GM23338 (cell line): ENCODE data around the gene KRT79. TPM values are rescaled to one million over a fixed set of nuclear protein-coding genes. Genes with fewer than 3 reads are reported as not detected.

Experiments
- ATAC-seq: fragments of 200-7000 bp; cut with Tn5 transposase; 3 replicates; pipeline ENCODE4 v1.9.1; 2020
- DNase-seq: peaks from one replicate; pipeline ENCODE4 v3.0.0-alpha.2; 2015; ENCODE audit warnings: low spot score
- H2AFZ ChIP-seq: fragments of 200-600 bp; sonication (generic); 2 replicates; pipeline ENCODE4 v1.8.0; 2016; ENCODE audit warnings: antibody characterized with exemption, mild to moderate bottlenecking, moderate library complexity
- H3F3A ChIP-seq: fragments of 200-600 bp; sonication (generic); replicated peaks from 2 replicates; pipeline ENCODE4 v1.8.0; 2017; ENCODE audit warnings: antibody characterized with exemption, mixed run types, low read depth
- H3K27ac ChIP-seq: fragments of 200-600 bp; sonication (generic); 2 replicates; pipeline ENCODE4 v1.6.1; 2016; ENCODE audit warnings: low read depth
- H3K27me3 ChIP-seq: fragments of 200-600 bp; sonication (generic); 2 replicates; pipeline ENCODE4 v1.8.0; 2016; ENCODE audit warnings: mild to moderate bottlenecking, mixed run types, moderate library complexity; ENCODE audit not compliant: insufficient read depth
- H3K36me3 ChIP-seq: fragments of 200-600 bp; sonication (generic); 2 replicates; pipeline ENCODE4 v1.8.0; 2016; ENCODE audit warnings: mild to moderate bottlenecking; ENCODE audit not compliant: insufficient read depth
- H3K4me1 ChIP-seq: fragments of 200-600 bp; sonication (generic); 2 replicates; pipeline ENCODE4 v1.8.0; 2016; ENCODE audit warnings: mild to moderate bottlenecking, moderate library complexity; ENCODE audit not compliant: insufficient read depth
- H3K4me2 ChIP-seq: fragments of 200-600 bp; sonication (generic); 2 replicates; pipeline ENCODE4 v1.7.1; 2017; ENCODE audit warnings: mixed run types
- H3K4me3 ChIP-seq: fragments of 200-600 bp; sonication (generic); 2 replicates; pipeline ENCODE4 v1.6.1; 2016; ENCODE audit warnings: mixed run types
- H3K79me2 ChIP-seq: fragments of 200-600 bp; sonication (generic); replicated peaks from 2 replicates; pipeline ENCODE4 v1.8.0; 2017; ENCODE audit warnings: mild to moderate bottlenecking; ENCODE audit not compliant: insufficient read depth
- H3K9me2 ChIP-seq: fragments of 200-600 bp; sonication (generic); 2 replicates; pipeline ENCODE4 v1.8.0; 2017; ENCODE audit not compliant: insufficient read depth
- H4K20me1 ChIP-seq: fragments of 200-600 bp; sonication (generic); replicated peaks from 2 replicates; pipeline ENCODE4 v1.8.0; 2017; ENCODE audit warnings: mild to moderate bottlenecking; ENCODE audit not compliant: insufficient read depth
- H3K27ac Mint-ChIP-seq: 2 replicates; pipeline ENCODE4 v1.8.0; 2020; ENCODE audit warnings: inconsistent platforms, mild to moderate bottlenecking, moderate library complexity, mixed read lengths
- H3K27me3 Mint-ChIP-seq: 3 replicates; pipeline ENCODE4 v1.8.0; 2022; ENCODE audit warnings: low read depth, mild to moderate bottlenecking, moderate library complexity, mixed read lengths, inconsistent platforms; ENCODE audit not compliant: insufficient read depth, poor library complexity
- H3K36me3 Mint-ChIP-seq: 3 replicates; pipeline ENCODE4 v1.8.0; 2021; ENCODE audit warnings: low read depth, mild to moderate bottlenecking, inconsistent platforms, moderate library complexity, mixed read lengths
- H3K4me1 Mint-ChIP-seq: 3 replicates; pipeline ENCODE4 v1.8.0; 2020; ENCODE audit warnings: mild to moderate bottlenecking, inconsistent platforms, mixed read lengths
- H3K4me3 Mint-ChIP-seq: 3 replicates; pipeline ENCODE4 v1.8.0; 2021; ENCODE audit warnings: moderate library complexity, mild to moderate bottlenecking, inconsistent platforms, mixed read lengths
- H3K9me3 Mint-ChIP-seq: 3 replicates; pipeline ENCODE4 v1.8.0; 2020; ENCODE audit warnings: moderate library complexity, mild to moderate bottlenecking, inconsistent platforms, mixed read lengths
- CREB1 ChIP-seq: fragments of 250-450 bp; sonication (Bioruptor Pico); IDR thresholded peaks from 2 replicates; pipeline ENCODE4 v1.5.0; 2020; ENCODE audit warnings: low read depth, mild to moderate bottlenecking, moderate library complexity
- NANOG ChIP-seq: IDR thresholded peaks from 2 replicates; pipeline ENCODE4 v1.6.1; 2016; ENCODE audit warnings: antibody characterized with exemption, borderline replicate concordance
- POLR2AphosphoS5 ChIP-seq: IDR thresholded peaks from 2 replicates; pipeline ENCODE4 v1.6.1; 2016; ENCODE audit warnings: antibody characterized with exemption, low read depth
- STAT1 ChIP-seq: IDR thresholded peaks from one replicate; pipeline ENCODE4 v1.6.1; 2016; ENCODE audit warnings: antibody characterized with exemption; ENCODE audit not compliant: unreplicated experiment
- ZNF114 ChIP-seq: fragments of 250-450 bp; sonication (Bioruptor Pico); IDR thresholded peaks from 2 replicates; pipeline ENCODE4 v1.5.0; 2020; ENCODE audit warnings: mild to moderate bottlenecking, moderate library complexity
- polyA plus RNA-seq: library from polyadenylated mRNA; unstranded; fragments of >200 nt; fragmentation: Nextera tagmentation; extraction: Ambion mirVana; gene quantifications from 2 replicates; pipeline ENCODE4 v1.2.1, GENCODE V29; 2016
- total RNA-seq: library from RNA; depleted of rRNA; stranded (reverse); fragments of >200 nt; shearing (Covaris generic); gene quantifications from 2 replicates; pipeline ENCODE4 v1.2.3, GENCODE V29; 2014
- TF ChIP-seq, protein P1 (sequence below): fragments of 250-450 bp; sonication (Bioruptor Pico); IDR thresholded peaks from 2 replicates; pipeline ENCODE4 v1.5.0; 2020; ENCODE audit warnings: mild to moderate bottlenecking, moderate library complexity
- TF ChIP-seq, protein P2 (sequence below): IDR thresholded peaks from one replicate; pipeline ENCODE4 v1.6.1; 2018; ENCODE audit warnings: antibody characterized with exemption; ENCODE audit not compliant: unreplicated experiment
- TF ChIP-seq, protein P3 (sequence below): IDR thresholded peaks from 2 replicates; pipeline ENCODE4 v1.6.1; 2016; ENCODE audit warnings: antibody characterized with exemption
- TF ChIP-seq, protein P4 (sequence below), 2 experiments: fragments of 200-600 bp in 1 of 2; sonication (generic) in 1 of 2; conservative IDR thresholded peaks; 2 replicates each; pipeline versions ENCODE4 v1.5.1 to v1.6.1; 2016 to 2017; ENCODE audit warnings: antibody characterized with exemption in 2 of 2, low read depth in 2 of 2, mild to moderate bottlenecking in 2 of 2, moderate library complexity in 1 of 2

KRT79 gene
- total and polyA plus RNA-seq, 2 experiments from 2014 or later, result 0.21 TPM; not detected in 1

DNA sequence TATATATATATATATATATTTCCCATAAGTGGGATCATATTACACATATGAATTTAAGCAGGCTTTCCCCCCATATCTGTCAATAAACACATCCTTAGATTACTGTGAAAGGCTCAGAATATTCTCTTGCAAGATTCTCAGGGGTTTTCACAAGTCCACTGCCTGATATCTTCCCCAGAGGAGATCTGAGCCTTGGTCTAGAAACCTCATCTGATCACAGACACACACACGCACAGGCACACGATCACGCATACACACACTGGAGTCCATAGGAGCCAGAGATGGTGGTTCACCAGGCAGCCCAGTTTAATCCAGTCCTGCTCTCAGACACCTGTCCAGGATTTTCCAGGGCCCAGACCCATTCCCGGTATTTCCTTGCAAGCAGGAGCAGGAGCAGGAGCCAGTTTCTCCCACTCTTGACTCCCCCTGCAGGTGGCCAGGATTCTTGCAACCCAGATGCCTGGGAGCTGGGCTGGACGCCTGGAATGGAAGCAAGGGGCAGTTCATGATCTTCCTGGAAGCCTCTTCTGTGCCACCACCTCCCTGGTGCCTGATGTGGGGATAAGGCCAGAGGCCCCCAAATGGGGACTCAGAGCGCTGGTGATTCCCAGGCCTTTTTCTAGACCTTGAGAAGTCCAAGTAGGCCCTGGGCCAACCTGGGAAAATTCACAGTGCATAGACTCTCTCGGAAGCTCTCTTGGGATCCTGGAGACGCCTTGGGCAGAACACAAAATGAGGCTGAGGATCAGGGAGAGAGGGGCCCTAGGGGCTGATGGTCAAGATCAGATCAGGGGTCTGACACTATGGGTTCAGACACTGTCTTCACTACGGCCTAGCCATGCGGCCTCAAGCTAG is 31.2 kb upstream of the KRT79 start:
- ATAC-seq, result peak; percentile 87
- Mint-ChIP-seq H3K27ac (no peak overlapping the region), H3K36me3 (no peaks in the 10 kb centered on the region), H3K4me3 (no peak overlapping the region), H3K9me3 (no peaks in the 10 kb centered on the region), H3K27me3 (peaks cover 7% of the 10 kb centered on the region), H3K4me1 (peaks cover 6% of the 10 kb centered on the region; the same call in 2 of the 3 replicates)
- no peaks in the 10 kb centered on the region for H3K79me2 ChIP-seq
- TF ChIP-seq NANOG (no peak), POLR2AphosphoS5 (no peak), STAT1 (no peak), ZNF114 (CRISPR knock-in tag) (no peak), CREB1 (no peak)
- TF ChIP-seq, protein P1, sequence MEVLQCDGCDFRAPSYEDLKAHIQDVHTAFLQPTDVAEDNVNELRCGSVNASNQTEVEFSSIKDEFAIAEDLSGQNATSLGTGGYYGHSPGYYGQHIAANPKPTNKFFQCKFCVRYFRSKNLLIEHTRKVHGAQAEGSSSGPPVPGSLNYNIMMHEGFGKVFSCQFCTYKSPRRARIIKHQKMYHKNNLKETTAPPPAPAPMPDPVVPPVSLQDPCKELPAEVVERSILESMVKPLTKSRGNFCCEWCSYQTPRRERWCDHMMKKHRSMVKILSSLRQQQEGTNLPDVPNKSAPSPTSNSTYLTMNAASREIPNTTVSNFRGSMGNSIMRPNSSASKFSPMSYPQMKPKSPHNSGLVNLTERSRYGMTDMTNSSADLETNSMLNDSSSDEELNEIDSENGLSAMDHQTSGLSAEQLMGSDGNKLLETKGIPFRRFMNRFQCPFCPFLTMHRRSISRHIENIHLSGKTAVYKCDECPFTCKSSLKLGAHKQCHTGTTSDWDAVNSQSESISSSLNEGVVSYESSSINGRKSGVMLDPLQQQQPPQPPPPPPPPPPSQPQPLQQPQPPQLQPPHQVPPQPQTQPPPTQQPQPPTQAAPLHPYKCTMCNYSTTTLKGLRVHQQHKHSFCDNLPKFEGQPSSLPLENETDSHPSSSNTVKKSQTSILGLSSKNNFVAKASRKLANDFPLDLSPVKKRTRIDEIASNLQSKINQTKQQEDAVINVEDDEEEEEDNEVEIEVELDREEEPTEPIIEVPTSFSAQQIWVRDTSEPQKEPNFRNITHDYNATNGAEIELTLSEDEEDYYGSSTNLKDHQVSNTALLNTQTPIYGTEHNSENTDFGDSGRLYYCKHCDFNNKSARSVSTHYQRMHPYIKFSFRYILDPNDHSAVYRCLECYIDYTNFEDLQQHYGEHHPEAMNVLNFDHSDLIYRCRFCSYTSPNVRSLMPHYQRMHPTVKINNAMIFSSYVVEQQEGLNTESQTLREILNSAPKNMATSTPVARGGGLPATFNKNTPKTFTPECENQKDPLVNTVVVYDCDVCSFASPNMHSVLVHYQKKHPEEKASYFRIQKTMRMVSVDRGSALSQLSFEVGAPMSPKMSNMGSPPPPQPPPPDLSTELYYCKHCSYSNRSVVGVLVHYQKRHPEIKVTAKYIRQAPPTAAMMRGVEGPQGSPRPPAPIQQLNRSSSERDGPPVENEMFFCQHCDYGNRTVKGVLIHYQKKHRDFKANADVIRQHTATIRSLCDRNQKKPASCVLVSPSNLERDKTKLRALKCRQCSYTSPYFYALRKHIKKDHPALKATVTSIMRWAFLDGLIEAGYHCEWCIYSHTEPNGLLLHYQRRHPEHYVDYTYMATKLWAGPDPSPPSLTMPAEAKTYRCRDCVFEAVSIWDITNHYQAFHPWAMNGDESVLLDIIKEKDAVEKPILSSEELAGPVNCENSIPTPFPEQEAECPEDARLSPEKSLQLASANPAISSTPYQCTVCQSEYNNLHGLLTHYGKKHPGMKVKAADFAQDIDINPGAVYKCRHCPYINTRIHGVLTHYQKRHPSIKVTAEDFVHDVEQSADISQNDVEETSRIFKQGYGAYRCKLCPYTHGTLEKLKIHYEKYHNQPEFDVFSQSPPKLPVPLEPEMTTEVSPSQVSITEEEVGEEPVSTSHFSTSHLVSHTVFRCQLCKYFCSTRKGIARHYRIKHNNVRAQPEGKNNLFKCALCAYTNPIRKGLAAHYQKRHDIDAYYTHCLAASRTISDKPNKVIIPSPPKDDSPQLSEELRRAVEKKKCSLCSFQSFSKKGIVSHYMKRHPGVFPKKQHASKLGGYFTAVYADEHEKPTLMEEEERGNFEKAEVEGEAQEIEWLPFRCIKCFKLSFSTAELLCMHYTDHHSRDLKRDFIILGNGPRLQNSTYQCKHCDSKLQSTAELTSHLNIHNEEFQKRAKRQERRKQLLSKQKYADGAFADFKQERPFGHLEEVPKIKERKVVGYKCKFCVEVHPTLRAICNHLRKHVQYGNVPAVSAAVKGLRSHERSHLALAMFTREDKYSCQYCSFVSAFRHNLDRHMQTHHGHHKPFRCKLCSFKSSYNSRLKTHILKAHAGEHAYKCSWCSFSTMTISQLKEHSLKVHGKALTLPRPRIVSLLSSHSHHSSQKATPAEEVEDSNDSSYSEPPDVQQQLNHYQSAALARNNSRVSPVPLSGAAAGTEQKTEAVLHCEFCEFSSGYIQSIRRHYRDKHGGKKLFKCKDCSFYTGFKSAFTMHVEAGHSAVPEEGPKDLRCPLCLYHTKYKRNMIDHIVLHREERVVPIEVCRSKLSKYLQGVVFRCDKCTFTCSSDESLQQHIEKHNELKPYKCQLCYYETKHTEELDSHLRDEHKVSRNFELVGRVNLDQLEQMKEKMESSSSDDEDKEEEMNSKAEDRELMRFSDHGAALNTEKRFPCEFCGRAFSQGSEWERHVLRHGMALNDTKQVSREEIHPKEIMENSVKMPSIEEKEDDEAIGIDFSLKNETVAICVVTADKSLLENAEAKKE (CRISPR knock-in tag), result no peak
- TF ChIP-seq, protein P2, sequence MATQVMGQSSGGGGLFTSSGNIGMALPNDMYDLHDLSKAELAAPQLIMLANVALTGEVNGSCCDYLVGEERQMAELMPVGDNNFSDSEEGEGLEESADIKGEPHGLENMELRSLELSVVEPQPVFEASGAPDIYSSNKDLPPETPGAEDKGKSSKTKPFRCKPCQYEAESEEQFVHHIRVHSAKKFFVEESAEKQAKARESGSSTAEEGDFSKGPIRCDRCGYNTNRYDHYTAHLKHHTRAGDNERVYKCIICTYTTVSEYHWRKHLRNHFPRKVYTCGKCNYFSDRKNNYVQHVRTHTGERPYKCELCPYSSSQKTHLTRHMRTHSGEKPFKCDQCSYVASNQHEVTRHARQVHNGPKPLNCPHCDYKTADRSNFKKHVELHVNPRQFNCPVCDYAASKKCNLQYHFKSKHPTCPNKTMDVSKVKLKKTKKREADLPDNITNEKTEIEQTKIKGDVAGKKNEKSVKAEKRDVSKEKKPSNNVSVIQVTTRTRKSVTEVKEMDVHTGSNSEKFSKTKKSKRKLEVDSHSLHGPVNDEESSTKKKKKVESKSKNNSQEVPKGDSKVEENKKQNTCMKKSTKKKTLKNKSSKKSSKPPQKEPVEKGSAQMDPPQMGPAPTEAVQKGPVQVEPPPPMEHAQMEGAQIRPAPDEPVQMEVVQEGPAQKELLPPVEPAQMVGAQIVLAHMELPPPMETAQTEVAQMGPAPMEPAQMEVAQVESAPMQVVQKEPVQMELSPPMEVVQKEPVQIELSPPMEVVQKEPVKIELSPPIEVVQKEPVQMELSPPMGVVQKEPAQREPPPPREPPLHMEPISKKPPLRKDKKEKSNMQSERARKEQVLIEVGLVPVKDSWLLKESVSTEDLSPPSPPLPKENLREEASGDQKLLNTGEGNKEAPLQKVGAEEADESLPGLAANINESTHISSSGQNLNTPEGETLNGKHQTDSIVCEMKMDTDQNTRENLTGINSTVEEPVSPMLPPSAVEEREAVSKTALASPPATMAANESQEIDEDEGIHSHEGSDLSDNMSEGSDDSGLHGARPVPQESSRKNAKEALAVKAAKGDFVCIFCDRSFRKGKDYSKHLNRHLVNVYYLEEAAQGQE, result no peak
- TF ChIP-seq, protein P3, sequence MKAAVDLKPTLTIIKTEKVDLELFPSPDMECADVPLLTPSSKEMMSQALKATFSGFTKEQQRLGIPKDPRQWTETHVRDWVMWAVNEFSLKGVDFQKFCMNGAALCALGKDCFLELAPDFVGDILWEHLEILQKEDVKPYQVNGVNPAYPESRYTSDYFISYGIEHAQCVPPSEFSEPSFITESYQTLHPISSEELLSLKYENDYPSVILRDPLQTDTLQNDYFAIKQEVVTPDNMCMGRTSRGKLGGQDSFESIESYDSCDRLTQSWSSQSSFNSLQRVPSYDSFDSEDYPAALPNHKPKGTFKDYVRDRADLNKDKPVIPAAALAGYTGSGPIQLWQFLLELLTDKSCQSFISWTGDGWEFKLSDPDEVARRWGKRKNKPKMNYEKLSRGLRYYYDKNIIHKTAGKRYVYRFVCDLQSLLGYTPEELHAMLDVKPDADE, result no peak
- TF ChIP-seq, protein P4, sequence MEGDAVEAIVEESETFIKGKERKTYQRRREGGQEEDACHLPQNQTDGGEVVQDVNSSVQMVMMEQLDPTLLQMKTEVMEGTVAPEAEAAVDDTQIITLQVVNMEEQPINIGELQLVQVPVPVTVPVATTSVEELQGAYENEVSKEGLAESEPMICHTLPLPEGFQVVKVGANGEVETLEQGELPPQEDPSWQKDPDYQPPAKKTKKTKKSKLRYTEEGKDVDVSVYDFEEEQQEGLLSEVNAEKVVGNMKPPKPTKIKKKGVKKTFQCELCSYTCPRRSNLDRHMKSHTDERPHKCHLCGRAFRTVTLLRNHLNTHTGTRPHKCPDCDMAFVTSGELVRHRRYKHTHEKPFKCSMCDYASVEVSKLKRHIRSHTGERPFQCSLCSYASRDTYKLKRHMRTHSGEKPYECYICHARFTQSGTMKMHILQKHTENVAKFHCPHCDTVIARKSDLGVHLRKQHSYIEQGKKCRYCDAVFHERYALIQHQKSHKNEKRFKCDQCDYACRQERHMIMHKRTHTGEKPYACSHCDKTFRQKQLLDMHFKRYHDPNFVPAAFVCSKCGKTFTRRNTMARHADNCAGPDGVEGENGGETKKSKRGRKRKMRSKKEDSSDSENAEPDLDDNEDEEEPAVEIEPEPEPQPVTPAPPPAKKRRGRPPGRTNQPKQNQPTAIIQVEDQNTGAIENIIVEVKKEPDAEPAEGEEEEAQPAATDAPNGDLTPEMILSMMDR (conservative IDR thresholded peaks at IDR 0.05; ENCODE audit: low read depth in 2 of 2), result peak; percentile 84 to 90
- no peak overlapping the region for H3K27ac ChIP-seq
- H3K4me2 ChIP-seq, result no peak overlapping the region
- DNase-seq, result peak; percentile 93
- H3K4me3 ChIP-seq, result no peak overlapping the region
- no peaks in the 10 kb centered on the region for H3K36me3 ChIP-seq
- no peaks in the 10 kb centered on the region for H3K27me3 ChIP-seq
- H3K4me1 ChIP-seq, result no peaks in the 10 kb centered on the region
- H3K9me2 ChIP-seq, result no peaks in the 10 kb centered on the region
- H2AFZ ChIP-seq, result peak overlapping the region; percentile 41; the same call in 1 of the 2 replicates
- H3F3A ChIP-seq, result no peaks in the 10 kb centered on the region
- H4K20me1 ChIP-seq, result no peaks in the 10 kb centered on the region
